Thyroid gland (tissue), 4 donors: Measurements from ENCODE around the gene UBP1. TPM values are rescaled to one million over a fixed set of nuclear protein-coding genes. Genes with fewer than 3 reads are reported as not detected.
"Not testable (repeated sequence)": the region's sequence is repeated elsewhere in the genome, so short reads cannot be mapped to it uniquely, and the experiment has no call there.

Experiments used
- DNase-seq, 2 donors: peaks; one replicate each; pipeline ENCODE4 v3.0.0-alpha.2; 2019
- H3K27ac ChIP-seq, 3 donors: fragments of 200-600 bp; sonication (generic); 1 replicate in 2 of 3; 2 replicates in 1 of 3; pipeline ENCODE4 v1.5.1; 2016 to 2019; ENCODE audit warnings: mild to moderate bottlenecking in 1 of 3, moderate library complexity in 1 of 3
- H3K27me3 ChIP-seq: fragments of 200-600 bp; sonication (generic); one replicate; pipeline ENCODE4 v1.5.1; 2019
- H3K36me3 ChIP-seq, 2 donors: fragments of 200-600 bp; sonication (generic); one replicate each; pipeline ENCODE4 v1.5.1; 2016 to 2019
- H3K4me1 ChIP-seq, 2 donors: fragments of 200-600 bp; sonication (generic); one replicate each; pipeline ENCODE4 v1.5.1; 2017 to 2019
- H3K4me3 ChIP-seq, 3 donors: fragments of 200-600 bp; sonication (generic); replicated peaks in 1 of 3; 1 replicate in 2 of 3; 2 replicates in 1 of 3; pipeline ENCODE4 v1.5.1; 2016; ENCODE audit warnings: mild to moderate bottlenecking in 1 of 3
- H3K9me3 ChIP-seq: fragments of 200-600 bp; sonication (generic); one replicate; pipeline ENCODE4 v1.5.1; 2017
- CTCF ChIP-seq, 6 experiments: fragments of 200-600 bp in 3 of 6; fragments of 450-650 bp in 3 of 6; sonication (generic) in 3 of 6; IDR thresholded peaks; one replicate each; pipeline ENCODE4 v1.5.1; 2016 to 2019; ENCODE audit warnings: antibody characterized with exemption in 6 of 6, mild to moderate bottlenecking in 2 of 6, inconsistent platforms in 1 of 6, moderate library complexity in 1 of 6
- POLR2A ChIP-seq, 2 donors: fragments of 450-650 bp; IDR thresholded peaks; one replicate each; pipeline ENCODE4 v1.6.1; 2017; ENCODE audit warnings: antibody characterized with exemption in 2 of 2, mild to moderate bottlenecking in 2 of 2, moderate library complexity in 1 of 2
- WGBS, 2 donors: methylation state at CpG; one replicate each; pipeline ENCODE4 v1.1.5; 2017; 5-methylcytosine and 5-hydroxymethylcytosine counted together
- intact Hi-C: fragments of 100-400 bp; cut with DNase I; formaldehyde crosslinking; loops from one replicate; pipeline ENCODE4 v1.15.1; 2023
- total RNA-seq, 4 donors: library from RNA; depleted of rRNA; stranded (reverse); fragments of >200 nt; gene quantifications; one replicate each; pipeline ENCODE4 v1.2.3, GENCODE V29; 2016

Gene UBP1
- total RNA-seq, 4 donors from 2014 or later, result 55.5 to 108 (median 65.6) TPM

- intact Hi-C loops, result no loop called here
- Histone ChIP-seq H3K36me3 (no peaks in the 10 kb centered on the region), H3K27me3 (no peaks in the 10 kb centered on the region), H3K4me3 (no peak overlapping the region), H3K9me3 (no peaks in the 10 kb centered on the region), H3K4me1 (peaks cover 0 to 4% of the 10 kb centered on the region in 2 donors), H3K27ac (no peak overlapping the region)
- DNase-seq, result no peak
- no peak for TF ChIP-seq CTCF (IDR thresholded peaks at IDR 0.05)
- TF ChIP-seq POLR2A (IDR thresholded peaks at IDR 0.05), result no peak
- WGBS, 2 donors, result 89 to 93% methylated on average over 3 of the region's 3 CpGs
Measured at GRCh38 chr3:33363113-33363800, 76.9 kb downstream of the UBP1 start.

GRCh38 chr3:33360136-33360825 lies 79.9 kb downstream of the UBP1 start:
- H3K27me3 ChIP-seq, result no peaks in the 10 kb centered on the region
- WGBS, 2 donors, result 65 to 69% methylated on average over 1 of the region's 1 CpG
- intact Hi-C loops, result no loop called here
- TF ChIP-seq POLR2A (IDR thresholded peaks at IDR 0.05) (no peak), CTCF (IDR thresholded peaks at IDR 0.05) (no peak)
- H3K4me1 ChIP-seq, result peaks cover 0 to 4% of the 10 kb centered on the region in 2 donors
- H3K36me3 ChIP-seq, result no peaks in the 10 kb centered on the region
- H3K27ac ChIP-seq, result no peak overlapping the region
- no peaks in the 10 kb centered on the region for H3K9me3 ChIP-seq
- H3K4me3 ChIP-seq, result no peak overlapping the region
- DNase-seq, result no peak

- no peak for DNase-seq
- intact Hi-C loops, result no loop called here
- WGBS, 2 donors, result 80 to 85% methylated on average over 4 of the region's 4 CpGs
- no peaks in the 10 kb centered on the region for H3K27me3 ChIP-seq
- no peak overlapping the region for H3K4me3 ChIP-seq
- no peak for TF ChIP-seq CTCF (IDR thresholded peaks at IDR 0.05)
- no peak for TF ChIP-seq POLR2A (IDR thresholded peaks at IDR 0.05)
- no peaks in the 10 kb centered on the region for H3K9me3 ChIP-seq
- H3K4me1 ChIP-seq, result peaks cover 0 to 4% of the 10 kb centered on the region in 2 donors
- H3K27ac ChIP-seq, result no peak overlapping the region
- no peaks in the 10 kb centered on the region for H3K36me3 ChIP-seq
Measured at GRCh38 chr3:33358172-33358781, 81.9 kb downstream of the UBP1 start.

- H3K4me3 ChIP-seq, result no peak overlapping the region
- DNase-seq, result no peak
- H3K36me3 ChIP-seq, result no peaks in the 10 kb centered on the region
- H3K27ac ChIP-seq, result no peak overlapping the region
- H3K9me3 ChIP-seq, result no peaks in the 10 kb centered on the region
- no peaks in the 10 kb centered on the region for H3K27me3 ChIP-seq
- H3K4me1 ChIP-seq, result peaks cover 0 to 4% of the 10 kb centered on the region in 2 donors
- intact Hi-C loops, result no loop called here
- 68 to 85% methylated on average over 5 of the region's 5 CpGs for WGBS, 2 donors
- no peak for TF ChIP-seq CTCF (IDR thresholded peaks at IDR 0.05)
Measured at GRCh38 chr3:33355611-33356010, 84.6 kb downstream of the UBP1 start.

- DNase-seq, result no peak
- Histone ChIP-seq H3K36me3 (no peaks in the 10 kb centered on the region), H3K27me3 (no peaks in the 10 kb centered on the region), H3K4me3 (no peak overlapping the region), H3K27ac (no peak overlapping the region), H3K9me3 (no peaks in the 10 kb centered on the region), H3K4me1 (no peaks in the 10 kb centered on the region)
- no peak for TF ChIP-seq CTCF (IDR thresholded peaks at IDR 0.05)
- TF ChIP-seq POLR2A (IDR thresholded peaks at IDR 0.05), result no peak
- intact Hi-C loops, result no loop called here
Measured at GRCh38 chr3:33339758-33340157, 100.4 kb downstream of the UBP1 start.

- intact Hi-C loops, DNase-seq, H3K27me3 ChIP-seq, H3K36me3 ChIP-seq, H3K27ac ChIP-seq, H3K4me1 ChIP-seq, H3K4me3 ChIP-seq, H3K9me3 ChIP-seq: not testable (repeated sequence)
Measured at GRCh38 chr3:33338936-33339465, 101.2 kb downstream of the UBP1 start.
